Neural progenitor cell (in vitro differentiated cells): ENCODE data around the gene GABRR1.

Experiments
- EZH2 ChIP-seq: fragments of 200-600 bp; sonication (generic); IDR thresholded peaks from 2 replicates; pipeline ENCODE4 v1.6.1; 2017; ENCODE audit warnings: antibody characterized with exemption, mild to moderate bottlenecking, moderate library complexity
- TF ChIP-seq, protein P1 (sequence below): fragments of 200-600 bp; sonication (generic); IDR thresholded peaks from 2 replicates; pipeline ENCODE4 v1.5.1; 2017; ENCODE audit warnings: antibody characterized with exemption, mild to moderate bottlenecking

DNA sequence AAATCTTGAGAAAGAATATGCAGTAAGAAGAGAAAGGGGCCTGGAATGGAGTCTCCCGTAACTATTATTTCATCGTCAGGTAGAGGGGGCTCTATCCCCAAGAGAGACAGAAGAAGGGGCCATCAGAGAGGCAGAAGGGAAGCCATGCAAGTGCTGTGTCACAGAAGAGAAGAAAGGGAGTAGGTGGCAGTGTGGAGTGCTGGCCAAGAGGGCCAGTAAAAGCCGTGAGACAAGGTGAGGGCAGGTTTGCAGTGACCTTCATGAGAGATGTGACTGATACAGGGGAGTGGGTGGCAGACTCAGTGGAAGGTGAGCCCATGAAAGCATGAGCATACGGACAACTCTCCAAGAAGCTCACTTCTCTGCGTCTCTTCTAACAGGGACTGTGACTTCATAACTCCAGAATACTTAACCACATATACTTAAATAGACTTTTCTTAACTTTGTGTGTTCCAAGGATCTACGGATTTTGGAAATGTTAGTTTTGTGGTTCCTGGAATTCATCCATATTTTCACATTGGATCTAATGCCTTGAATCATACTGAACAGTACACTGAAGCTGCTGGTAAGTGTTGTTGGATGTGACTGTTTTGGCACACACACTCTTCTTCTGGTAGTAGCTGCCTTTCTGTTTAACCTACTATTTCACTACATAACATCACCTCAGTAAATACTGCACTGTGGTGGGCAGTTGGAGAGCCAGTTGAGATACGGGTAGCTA lies 55.7 kb downstream of the GABRR1 start:
- TF ChIP-seq, protein P1, sequence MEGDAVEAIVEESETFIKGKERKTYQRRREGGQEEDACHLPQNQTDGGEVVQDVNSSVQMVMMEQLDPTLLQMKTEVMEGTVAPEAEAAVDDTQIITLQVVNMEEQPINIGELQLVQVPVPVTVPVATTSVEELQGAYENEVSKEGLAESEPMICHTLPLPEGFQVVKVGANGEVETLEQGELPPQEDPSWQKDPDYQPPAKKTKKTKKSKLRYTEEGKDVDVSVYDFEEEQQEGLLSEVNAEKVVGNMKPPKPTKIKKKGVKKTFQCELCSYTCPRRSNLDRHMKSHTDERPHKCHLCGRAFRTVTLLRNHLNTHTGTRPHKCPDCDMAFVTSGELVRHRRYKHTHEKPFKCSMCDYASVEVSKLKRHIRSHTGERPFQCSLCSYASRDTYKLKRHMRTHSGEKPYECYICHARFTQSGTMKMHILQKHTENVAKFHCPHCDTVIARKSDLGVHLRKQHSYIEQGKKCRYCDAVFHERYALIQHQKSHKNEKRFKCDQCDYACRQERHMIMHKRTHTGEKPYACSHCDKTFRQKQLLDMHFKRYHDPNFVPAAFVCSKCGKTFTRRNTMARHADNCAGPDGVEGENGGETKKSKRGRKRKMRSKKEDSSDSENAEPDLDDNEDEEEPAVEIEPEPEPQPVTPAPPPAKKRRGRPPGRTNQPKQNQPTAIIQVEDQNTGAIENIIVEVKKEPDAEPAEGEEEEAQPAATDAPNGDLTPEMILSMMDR = peak; percentile 38
- no peak for TF ChIP-seq EZH2
